HG02973 (cell line): ENCODE data around the gene DNASE1L1.

Experiments used
- ATAC-seq: cut with Tn5 transposase; IDR thresholded peaks from one replicate; pipeline ENCODE4 v1.9.1; 2021; ENCODE audit warnings: moderate library complexity; ENCODE audit not compliant: unreplicated experiment

DNASE1L1 gene

GRCh38 chrX:154353172-154353843 is 55.7 kb downstream of the DNASE1L1 start:
- no peak for ATAC-seq

- no peak for ATAC-seq
Observed at GRCh38 chrX:154352466-154352865, 56.6 kb downstream of the DNASE1L1 start.

GRCh38 chrX:154352012-154352401 is 57.0 kb downstream of the DNASE1L1 start:
- no peak for ATAC-seq
